HG03571 (cell line): ENCODE measurements around the gene BCDIN3D.
A peak's percentile ranks its signal among the peaks of the same experiment; 100 is the strongest.
"Not testable (repeated sequence)": the region's sequence is repeated elsewhere in the genome, so short reads cannot be mapped to it uniquely, and the experiment has no call there.

Experiments used
- ATAC-seq: cut with Tn5 transposase; IDR thresholded peaks from one replicate; pipeline ENCODE4 v1.9.1; 2021; ENCODE audit not compliant: unreplicated experiment

BCDIN3D gene

GRCh38 chr12:49863946-49864797 is 21.3 kb upstream of the BCDIN3D start:
- no peak for ATAC-seq

- not testable (repeated sequence) for ATAC-seq
Observed at GRCh38 chr12:49860921-49861320, 18.0 kb upstream of the BCDIN3D start.

GRCh38 chr12:49855890-49856289 is 13.0 kb upstream of the BCDIN3D start:
- not testable (repeated sequence) for ATAC-seq

GRCh38 chr12:49854976-49855375 is 12.1 kb upstream of the BCDIN3D start:
- ATAC-seq = no peak

GRCh38 chr12:49853671-49854070 is 10.8 kb upstream of the BCDIN3D start:
- no peak for ATAC-seq

- no peak for ATAC-seq
Observed at GRCh38 chr12:49847161-49847560, 4.3 kb upstream of the BCDIN3D start.

GRCh38 chr12:49846032-49846431 is 3.1 kb upstream of the BCDIN3D start:
- ATAC-seq = no peak

GRCh38 chr12:49843876-49844437 is 1.1 kb upstream of the BCDIN3D start:
- ATAC-seq = no peak

GRCh38 chr12:49843411-49843810 is 505 bp upstream of the BCDIN3D start:
- no peak for ATAC-seq

GRCh38 chr12:49838973-49839633 is 3.8 kb downstream of the BCDIN3D start:
- no peak for ATAC-seq

- no peak for ATAC-seq
Observed at GRCh38 chr12:49832836-49833421, 10.0 kb downstream of the BCDIN3D start.

GRCh38 chr12:49831717-49832116 is 11.2 kb downstream of the BCDIN3D start:
- ATAC-seq = no peak

- peak; percentile 72 for ATAC-seq
Observed at GRCh38 chr12:49828133-49829091, 14.5 kb downstream of the BCDIN3D start, which contains the start of gene NCKAP5L. Gene NCKAP5L, minus strand, starts transcription at chr12:49828413. Its CDS starts 24,369 bp downstream, at chr12:49804044.

- peak; percentile 3 for ATAC-seq
Observed at GRCh38 chr12:49827401-49828099, 15.4 kb downstream of the BCDIN3D start.

- ATAC-seq = no peak
Observed at GRCh38 chr12:49827051-49827400, 15.9 kb downstream of the BCDIN3D start.

GRCh38 chr12:49825971-49826421 is 16.9 kb downstream of the BCDIN3D start:
- ATAC-seq = no peak

- no peak for ATAC-seq
Observed at GRCh38 chr12:49825360-49825970, 17.4 kb downstream of the BCDIN3D start.

- ATAC-seq = no peak
Observed at GRCh38 chr12:49824895-49825294, 18.0 kb downstream of the BCDIN3D start.

- ATAC-seq = no peak
Observed at GRCh38 chr12:49824416-49824815, 18.5 kb downstream of the BCDIN3D start.
